ENCODE measurements around the gene CCDC82. TPM values are rescaled to one million over a fixed set of nuclear protein-coding genes. Genes with fewer than 3 reads are reported as not detected.

The CCDC82 gene
- total RNA-seq, 1 donor from 2014 or later, result 31.8 TPM

- no peak for DNase-seq (ENCODE audit: low spot score)
Observed at GRCh38 chr11:96361778-96362177, 27.9 kb downstream of the CCDC82 start.

DNA sequence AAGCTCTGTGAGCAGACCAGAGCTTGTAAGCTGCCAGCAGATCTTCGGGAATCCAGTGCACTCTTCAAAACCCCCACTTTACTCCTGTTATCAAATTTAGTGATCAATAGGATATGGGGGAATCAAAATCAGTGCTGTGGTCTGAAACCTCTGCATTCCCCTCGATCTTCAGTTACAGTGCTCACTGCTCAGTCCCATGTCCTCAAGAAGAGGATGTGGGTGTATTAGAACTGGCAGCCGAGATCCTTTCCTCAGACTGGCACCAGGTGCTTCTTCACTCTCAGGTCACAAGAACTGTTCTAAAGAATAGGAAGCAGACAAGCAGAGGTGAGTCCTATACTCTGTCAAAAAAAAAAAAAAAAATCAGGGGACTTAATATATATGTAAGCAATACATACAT is 31.4 kb downstream of the CCDC82 start:
- no peak for DNase-seq (ENCODE audit: low spot score)

- no peak for DNase-seq (ENCODE audit: low spot score)
Observed at GRCh38 chr11:96357794-96358193, 31.9 kb downstream of the CCDC82 start.

DNA sequence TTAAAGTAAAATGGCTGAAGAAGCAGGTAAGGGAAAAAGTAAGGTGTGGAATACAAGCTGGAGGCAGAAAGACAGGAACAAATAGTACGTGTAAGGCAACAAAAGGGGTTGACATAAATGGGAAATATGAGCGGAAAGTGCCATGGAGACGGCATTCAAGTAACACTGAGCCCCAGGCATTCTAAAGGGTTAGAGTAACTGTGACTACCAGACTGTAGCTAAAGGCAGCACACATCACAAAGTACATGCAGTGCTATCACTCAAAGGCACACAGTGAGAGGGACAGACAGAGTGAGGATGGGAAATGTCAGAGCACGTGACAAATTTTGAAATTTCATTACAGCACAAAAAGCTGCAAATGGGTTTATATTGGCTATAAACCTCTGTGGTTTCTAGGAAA is 32.9 kb downstream of the CCDC82 start:
- DNase-seq (ENCODE audit: low spot score), result no peak

DNA sequence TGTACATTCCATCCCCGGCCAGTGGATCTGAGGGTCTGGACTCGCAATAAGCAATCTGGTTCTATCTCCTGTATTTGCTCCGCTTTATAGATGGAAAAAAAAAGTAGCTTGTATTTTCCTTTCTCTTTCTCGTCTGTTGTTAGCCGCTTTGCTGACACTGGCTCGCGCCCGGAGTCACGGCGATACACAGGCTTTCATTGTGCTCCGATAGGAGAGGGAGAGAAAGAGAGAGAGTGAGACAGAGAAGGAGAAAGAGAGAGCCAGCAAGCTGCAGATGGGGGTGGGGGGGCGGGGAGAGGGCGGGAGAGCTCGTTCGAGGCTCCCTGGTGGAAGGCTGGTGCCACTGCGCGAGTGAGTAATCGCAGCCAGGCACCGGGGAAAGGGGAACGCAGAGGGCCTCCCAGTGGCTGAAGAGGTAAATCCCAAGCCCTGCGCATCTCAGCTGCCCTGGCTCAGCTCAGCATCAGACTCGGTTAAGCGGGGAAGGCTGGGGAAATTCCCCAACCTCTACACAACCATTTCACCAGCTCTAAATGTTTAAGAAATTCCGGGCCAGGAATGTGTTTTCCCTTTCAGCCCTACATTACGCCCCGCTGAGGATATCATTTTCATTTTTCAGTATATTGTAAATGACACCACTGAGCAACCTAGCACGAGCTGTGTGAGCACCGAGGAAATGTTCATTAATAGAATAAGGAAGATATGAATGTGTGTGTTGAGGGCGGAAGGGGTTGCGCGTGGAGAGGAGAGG is 46.6 kb downstream of the CCDC82 start, which contains the start of gene MAML2:
TSS of gene MAML2 (minus strand) at position 235 of the 751 bp plus-strand sequence. CDS start 1,300 bp downstream, outside the sequence.
- peak; percentile 96 for DNase-seq (ENCODE audit: low spot score)

DNA sequence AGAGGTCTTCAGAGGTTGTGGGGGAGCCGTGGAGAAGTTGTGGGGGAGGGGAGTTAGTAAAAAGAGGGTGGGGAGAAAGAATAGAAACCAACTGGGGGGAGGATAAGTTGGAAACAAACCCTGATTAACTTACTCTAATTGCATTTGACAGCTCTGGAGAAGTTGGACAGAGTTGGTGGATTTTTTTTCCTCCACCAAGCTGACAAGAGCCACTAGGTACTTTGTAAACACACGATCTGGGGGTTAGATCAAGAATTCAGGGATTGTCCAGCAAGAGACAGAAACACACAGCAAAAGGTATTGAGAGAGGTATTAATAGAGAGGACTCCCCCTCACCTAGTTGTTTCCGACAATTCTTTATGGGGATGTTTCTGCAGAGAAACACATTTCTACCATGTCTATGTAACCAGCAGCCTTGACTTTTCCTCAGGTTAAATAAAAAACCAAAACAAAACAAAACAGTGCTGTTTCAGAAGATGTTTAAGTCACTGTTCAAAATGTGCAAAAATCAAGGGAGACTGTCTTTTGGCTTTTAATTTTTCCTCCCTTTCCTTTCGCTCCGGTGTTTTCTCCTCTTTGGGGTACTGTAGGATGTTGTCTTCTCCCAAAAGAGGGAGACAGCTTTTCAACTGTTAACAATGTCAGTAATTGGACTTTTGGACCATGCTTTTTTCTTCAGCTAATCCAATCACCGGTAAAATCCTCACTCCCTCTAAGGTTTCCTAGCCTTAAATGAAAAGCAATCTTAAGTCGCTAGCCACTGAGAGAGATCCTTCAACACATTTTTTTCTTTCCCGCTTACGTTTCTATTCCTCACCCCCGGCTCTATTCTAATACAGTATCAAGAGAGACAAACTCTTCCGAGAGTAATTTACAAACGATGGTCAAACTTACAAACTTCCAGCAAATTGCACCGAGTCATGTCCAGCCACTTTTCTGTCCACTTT is 47.4 kb downstream of the CCDC82 start:
- no peak for DNase-seq (ENCODE audit: low spot score)

DNA sequence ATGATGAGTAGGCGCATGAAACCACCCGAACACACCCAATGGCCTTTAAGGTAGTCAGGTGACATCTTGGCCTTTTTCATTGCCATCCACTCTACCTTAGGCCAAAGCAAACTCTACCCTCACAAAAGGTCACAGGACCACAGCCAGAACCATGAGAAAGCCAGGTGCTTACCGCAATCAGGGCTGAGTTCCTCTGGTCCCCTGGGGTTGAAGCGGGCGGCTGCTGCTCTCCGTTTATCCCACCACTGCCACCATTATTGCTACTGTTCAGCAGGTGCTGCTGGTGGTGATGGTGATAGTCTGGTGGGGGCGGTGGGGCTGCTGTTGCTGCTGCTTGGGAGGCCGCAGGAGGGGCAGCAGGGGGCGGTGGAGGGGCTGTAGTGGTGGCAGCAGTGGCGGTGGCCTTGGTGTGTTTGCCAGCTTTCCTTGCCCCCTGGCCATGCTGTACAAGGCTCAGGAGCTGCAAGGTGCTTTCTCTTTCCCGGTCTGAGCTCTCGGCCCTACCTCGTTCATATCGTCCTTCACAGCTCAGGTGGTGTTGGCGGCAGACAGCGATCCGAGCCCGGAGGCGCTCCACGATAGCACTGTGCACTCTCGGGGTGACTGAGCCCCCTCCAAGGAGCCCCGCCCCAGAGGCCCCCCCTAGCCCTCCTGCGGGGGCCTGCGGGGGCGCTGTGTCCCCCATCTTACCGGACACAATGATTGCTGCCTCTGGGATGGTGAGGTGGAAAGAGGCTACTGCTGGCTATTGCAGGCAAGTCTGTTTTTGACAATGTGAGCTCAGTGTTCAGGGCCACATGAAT is 48.3 kb downstream of the CCDC82 start:
- DNase-seq (ENCODE audit: low spot score), result peak; percentile 66

DNA sequence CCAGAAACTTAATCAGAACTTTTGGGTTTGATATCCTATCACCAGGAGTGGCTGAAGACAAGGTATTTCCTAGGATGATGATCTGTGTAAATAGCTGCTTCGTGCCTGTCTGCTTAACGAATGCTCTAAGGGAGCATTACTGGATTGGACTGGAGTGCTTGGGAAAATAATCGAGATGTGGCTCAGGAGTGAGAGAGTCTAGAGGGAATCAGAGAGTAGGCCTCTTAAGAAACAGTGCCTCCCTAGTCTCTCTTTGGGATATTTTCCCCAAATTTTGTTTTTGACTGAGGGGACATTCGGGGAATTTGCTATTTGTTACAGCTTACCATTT is 49.2 kb downstream of the CCDC82 start:
- DNase-seq (ENCODE audit: low spot score), result no peak

- DNase-seq (ENCODE audit: low spot score), result no peak
Observed at GRCh38 chr11:96339706-96340554, 49.8 kb downstream of the CCDC82 start.

- no peak for DNase-seq (ENCODE audit: low spot score)
Observed at GRCh38 chr11:96338910-96339705, 50.6 kb downstream of the CCDC82 start.

DNA sequence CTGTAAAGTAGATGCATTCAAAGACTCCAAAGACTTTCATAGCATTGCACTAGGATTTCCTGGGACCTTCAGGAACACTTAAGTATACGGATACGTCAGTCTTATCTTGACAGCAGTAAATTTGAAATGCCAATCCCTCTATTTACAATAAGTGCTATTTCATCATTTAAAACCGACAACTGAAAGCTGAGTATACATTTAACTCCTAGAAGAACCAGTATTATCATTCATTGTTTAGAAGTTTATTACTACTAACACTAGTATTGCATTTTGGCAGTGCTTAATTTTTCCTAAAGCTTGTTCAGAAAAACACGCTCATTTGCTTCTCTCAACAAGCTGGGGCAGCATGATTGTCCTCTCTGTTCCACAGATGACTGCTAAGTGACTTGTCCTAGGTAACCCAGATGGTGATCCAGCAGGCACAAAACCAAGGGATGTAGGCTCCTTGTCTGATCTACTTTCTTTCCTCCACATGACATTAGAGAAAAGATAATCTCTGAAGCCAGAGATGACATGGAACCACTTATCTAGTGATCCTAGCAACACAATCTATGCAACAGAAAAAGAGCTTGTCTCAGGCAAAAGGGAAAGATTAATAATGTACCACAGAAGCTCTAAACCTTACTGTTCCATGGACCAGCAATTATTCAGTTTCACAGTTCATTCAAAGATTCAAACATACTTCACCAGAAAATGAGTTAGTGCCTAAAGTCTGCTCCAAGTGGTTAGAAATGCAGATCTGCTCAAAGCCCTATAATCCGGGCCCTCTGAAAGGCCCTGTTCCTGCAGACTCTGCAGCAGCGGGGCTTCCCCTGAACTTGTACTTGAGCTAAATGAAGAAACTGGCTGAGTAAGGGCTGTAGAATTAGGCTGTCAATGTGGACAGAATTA is 51.9 kb downstream of the CCDC82 start:
- no peak for DNase-seq (ENCODE audit: low spot score)

- DNase-seq (ENCODE audit: low spot score), result no peak
Observed at GRCh38 chr11:96335388-96335787, 54.3 kb downstream of the CCDC82 start.

DNA sequence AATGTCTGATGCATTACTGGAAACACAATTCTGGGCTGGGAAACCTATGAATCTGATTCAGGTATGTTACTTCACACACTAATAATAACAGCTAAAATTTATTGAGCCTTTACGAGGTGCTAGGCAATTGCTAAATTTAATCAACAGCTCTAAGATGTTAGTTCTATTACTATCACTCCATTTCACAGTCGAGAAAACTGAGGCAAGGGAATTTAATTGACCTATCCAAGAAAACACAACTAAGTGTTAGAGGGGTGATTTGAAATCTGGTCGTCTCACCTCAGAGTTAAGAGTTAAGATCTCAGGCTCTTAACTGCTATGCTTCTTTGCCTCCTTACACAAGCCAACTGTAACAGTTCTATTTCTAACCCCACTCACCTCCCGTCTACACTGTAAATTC is 55.5 kb downstream of the CCDC82 start:
- no peak for DNase-seq (ENCODE audit: low spot score)

GRCh38 chr11:96333191-96333719 is 56.5 kb downstream of the CCDC82 start:
- no peak for DNase-seq (ENCODE audit: low spot score)

DNA sequence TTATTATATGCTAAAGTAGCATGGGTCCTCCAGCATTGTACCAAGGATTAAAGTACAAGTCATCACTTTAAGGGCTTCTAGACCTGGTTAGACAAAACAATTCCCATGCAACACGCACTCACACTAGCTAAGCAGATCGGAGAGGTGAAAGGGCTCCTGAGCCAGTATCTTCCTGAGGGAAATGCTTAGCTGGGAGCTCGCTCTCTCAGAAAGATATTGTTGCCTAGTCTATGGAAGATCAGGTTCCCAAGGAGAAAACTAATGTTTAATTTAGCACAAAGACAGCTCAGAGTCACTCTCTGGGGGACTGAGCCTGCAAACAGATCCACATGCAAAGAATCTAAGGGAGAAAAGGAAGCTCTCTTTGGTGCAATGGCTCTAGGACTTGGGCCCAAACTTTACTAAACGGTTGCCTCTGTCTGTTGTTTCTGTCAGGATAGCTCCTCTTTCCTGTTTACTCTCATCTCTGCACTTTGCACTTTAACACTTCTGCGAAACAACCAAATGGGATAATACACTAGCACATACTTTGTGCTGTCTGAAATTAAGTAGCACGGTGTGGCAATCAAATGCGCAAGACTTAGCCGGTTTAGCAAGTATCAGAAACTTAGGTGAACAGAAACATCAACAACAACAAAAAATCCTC is 57.5 kb downstream of the CCDC82 start:
- no peak for DNase-seq (ENCODE audit: low spot score)

- no peak for DNase-seq (ENCODE audit: low spot score)
Observed at GRCh38 chr11:96331699-96332116, 58.0 kb downstream of the CCDC82 start.

- DNase-seq (ENCODE audit: low spot score), result no peak
Observed at GRCh38 chr11:96330511-96330859, 59.2 kb downstream of the CCDC82 start.

- DNase-seq (ENCODE audit: low spot score), result no peak
Observed at GRCh38 chr11:96329855-96330510, 59.7 kb downstream of the CCDC82 start.

Data from ureter (tissue), 1 donor.